Neutrophil (primary cell): ENCODE measurements around the gene CATSPER1.

Source experiments
- H3K27ac ChIP-seq: fragments of 200-600 bp; sonication (generic); 2 replicates; pipeline ENCODE4 v1.5.1; 2016; ENCODE audit warnings: mild to moderate bottlenecking, moderate library complexity
- H3K27me3 ChIP-seq: fragments of 200-600 bp; sonication (generic); 2 replicates; pipeline ENCODE4 v1.6.0; 2016; ENCODE audit warnings: mild to moderate bottlenecking
- H3K36me3 ChIP-seq: fragments of 200-600 bp; sonication (generic); 2 replicates; pipeline ENCODE4 v1.5.1; 2017
- H3K4me1 ChIP-seq, 2 experiments: fragments of 200-600 bp in 1 of 2; sonication (generic) in 1 of 2; 1 replicate in 1 of 2; 2 replicates in 1 of 2; pipeline versions ENCODE4 v1.5.1 to v1.6.1; 2013 to 2016; ENCODE audit warnings: low read depth in 1 of 2, low read length in 1 of 2, mild to moderate bottlenecking in 1 of 2, moderate library complexity in 1 of 2; ENCODE audit not compliant: control insufficient read depth in 1 of 2, insufficient read depth in 1 of 2
- H3K4me3 ChIP-seq, 2 experiments: fragments of 200-600 bp in 1 of 2; sonication (generic) in 1 of 2; 1 replicate in 1 of 2; 2 replicates in 1 of 2; pipeline ENCODE4 v1.5.1; 2013 to 2016; ENCODE audit warnings: low read depth in 1 of 2, low read length in 1 of 2, mild to moderate bottlenecking in 1 of 2, moderate library complexity in 1 of 2
- H3K9me3 ChIP-seq: fragments of 200-600 bp; sonication (generic); 2 replicates; pipeline ENCODE4 v1.5.1; 2016
- TF ChIP-seq, protein P1 (sequence below): fragments of 200-600 bp; sonication (generic); IDR thresholded peaks from 2 replicates; pipeline ENCODE4 v1.5.1; 2016; ENCODE audit warnings: antibody characterized with exemption

CATSPER1 gene

DNA sequence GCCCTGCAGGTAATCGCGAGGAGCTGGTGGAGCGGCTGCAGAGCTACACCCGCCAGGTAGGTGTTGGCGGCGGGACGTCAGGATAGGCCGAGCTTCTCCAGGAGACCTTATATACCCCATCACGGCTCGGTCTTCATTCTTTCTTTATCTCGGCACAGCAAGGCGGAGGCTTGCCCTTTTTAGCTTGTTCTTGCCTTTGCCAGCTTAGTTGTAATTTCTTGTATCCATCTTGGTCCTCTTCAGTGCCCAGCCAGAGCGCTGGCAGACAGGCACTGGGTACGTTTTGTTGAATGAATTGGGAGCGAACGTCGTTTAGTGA is 26.3 kb upstream of the CATSPER1 start:
- no peaks in the 10 kb centered on the region for H3K9me3 ChIP-seq
- peaks cover 37% of the 10 kb centered on the region for H3K36me3 ChIP-seq
- H3K27ac ChIP-seq: peak overlapping the region; percentile 84
- TF ChIP-seq, protein P1, sequence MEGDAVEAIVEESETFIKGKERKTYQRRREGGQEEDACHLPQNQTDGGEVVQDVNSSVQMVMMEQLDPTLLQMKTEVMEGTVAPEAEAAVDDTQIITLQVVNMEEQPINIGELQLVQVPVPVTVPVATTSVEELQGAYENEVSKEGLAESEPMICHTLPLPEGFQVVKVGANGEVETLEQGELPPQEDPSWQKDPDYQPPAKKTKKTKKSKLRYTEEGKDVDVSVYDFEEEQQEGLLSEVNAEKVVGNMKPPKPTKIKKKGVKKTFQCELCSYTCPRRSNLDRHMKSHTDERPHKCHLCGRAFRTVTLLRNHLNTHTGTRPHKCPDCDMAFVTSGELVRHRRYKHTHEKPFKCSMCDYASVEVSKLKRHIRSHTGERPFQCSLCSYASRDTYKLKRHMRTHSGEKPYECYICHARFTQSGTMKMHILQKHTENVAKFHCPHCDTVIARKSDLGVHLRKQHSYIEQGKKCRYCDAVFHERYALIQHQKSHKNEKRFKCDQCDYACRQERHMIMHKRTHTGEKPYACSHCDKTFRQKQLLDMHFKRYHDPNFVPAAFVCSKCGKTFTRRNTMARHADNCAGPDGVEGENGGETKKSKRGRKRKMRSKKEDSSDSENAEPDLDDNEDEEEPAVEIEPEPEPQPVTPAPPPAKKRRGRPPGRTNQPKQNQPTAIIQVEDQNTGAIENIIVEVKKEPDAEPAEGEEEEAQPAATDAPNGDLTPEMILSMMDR: no peak
- peaks cover 24% of the 10 kb centered on the region for H3K27me3 ChIP-seq
- peaks cover 19 to 23% of the 10 kb centered on the region in 2 experiments for H3K4me1 ChIP-seq
- H3K4me3 ChIP-seq: peak overlapping the region; percentile 70 to 91

GRCh38 chr11:66051766-66052663 is 25.7 kb upstream of the CATSPER1 start, which contains the start of gene SF3B2:
Gene SF3B2, plus strand, starts transcription at chr11:66052364. Its CDS starts 21 bp downstream, at chr11:66052385.
- peak within 1 kb of the TSS; percentile 84 for H3K27ac ChIP-seq
- H3K9me3 ChIP-seq: no peaks in the 10 kb centered on the region
- peak within 1 kb of the TSS; percentile 70 to 91 for H3K4me3 ChIP-seq
- peaks cover 30% of the 10 kb centered on the region for H3K27me3 ChIP-seq
- TF ChIP-seq, protein P1: peak; percentile 49
- peaks cover 31% of the 10 kb centered on the region for H3K36me3 ChIP-seq
- H3K4me1 ChIP-seq: peaks cover 19 to 23% of the 10 kb centered on the region in 2 experiments

- TF ChIP-seq, protein P1: no peak
- Histone ChIP-seq H3K4me3 (peak overlapping the region; percentile 70 to 91), H3K9me3 (no peaks in the 10 kb centered on the region), H3K36me3 (peaks cover 24% of the 10 kb centered on the region), H3K27ac (peak overlapping the region; percentile 84), H3K4me1 (peaks cover 19 to 23% of the 10 kb centered on the region in 2 experiments), H3K27me3 (peaks cover 37% of the 10 kb centered on the region)
These were observed 25.1 kb upstream of the CATSPER1 start for GRCh38 chr11:66051371-66051765.

DNA sequence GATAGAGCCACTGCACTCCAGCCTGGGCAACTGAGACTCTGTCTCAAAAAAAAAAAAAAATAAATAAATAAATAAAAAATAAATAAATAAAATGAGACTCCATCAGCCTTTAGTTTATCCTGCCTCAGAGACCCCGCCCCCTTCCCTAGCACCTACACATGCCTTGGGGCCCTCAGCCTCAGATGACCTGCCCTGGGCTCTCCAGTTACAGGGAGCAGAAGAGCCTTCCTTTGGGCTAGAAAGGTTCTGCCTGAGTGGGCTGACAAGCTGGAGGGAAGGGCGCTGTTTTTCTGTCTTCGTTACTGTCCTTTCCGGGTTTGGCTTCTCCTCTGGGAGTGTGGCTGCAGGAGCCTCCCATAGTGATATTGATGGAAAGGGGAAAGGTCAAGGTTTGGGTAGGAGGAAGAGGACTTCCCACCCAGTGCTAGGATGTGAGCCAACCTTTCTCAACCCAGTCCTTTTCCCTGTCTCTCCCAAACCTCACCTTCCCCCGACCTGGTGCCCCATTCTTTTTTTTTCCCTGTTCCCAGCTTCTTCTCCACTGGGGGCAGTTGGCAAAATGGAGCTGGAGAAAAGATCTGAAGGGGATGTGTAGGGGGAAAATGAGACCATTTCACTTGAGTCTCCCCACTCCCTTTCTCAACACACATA is 24.4 kb upstream of the CATSPER1 start:
- peaks cover 19% of the 10 kb centered on the region for H3K36me3 ChIP-seq
- H3K4me3 ChIP-seq: no peak overlapping the region
- TF ChIP-seq, protein P1: no peak
- H3K4me1 ChIP-seq: peaks cover 19 to 23% of the 10 kb centered on the region in 2 experiments
- peak overlapping the region; percentile 84 for H3K27ac ChIP-seq
- no peaks in the 10 kb centered on the region for H3K9me3 ChIP-seq
- peaks cover 42% of the 10 kb centered on the region for H3K27me3 ChIP-seq

DNA sequence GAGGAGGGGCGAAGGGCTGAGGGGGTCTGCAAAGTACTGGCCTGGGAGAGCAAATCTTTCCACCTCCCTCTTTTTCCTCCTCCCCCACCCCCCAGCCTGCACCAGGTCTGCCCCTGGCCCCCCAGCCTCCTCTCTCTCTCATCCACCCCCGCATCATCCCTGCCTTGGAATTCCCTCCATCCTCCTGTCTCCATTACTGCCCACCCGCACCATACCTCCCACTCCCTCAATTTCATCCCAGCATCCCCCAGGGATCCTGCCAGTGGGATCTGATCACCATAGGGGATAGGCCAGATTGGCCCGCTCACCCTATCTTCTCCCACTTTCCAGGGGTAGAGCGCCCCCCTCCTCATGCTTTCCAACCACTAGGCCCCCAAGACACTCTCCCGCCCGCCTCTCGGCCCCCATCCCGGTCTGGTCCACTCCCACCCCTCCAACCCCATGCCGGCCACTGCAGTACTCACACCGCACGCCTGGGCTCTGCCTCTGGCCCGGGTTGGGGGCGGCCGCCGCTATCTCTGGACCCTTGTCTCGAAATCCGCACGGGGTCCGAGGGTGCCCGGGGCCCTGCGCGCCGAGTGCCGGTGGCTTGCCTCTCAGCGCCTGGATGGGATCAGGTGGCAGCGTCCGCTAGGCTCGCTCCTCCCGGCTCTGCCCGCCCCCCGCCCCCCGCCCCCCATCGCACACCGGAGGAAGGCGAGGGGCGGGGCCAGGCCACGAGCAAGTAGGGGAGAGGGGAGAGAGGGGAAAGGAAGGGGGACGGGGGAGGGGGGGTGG is 22.5 kb upstream of the CATSPER1 start, which contains the start of gene GAL3ST3:
TSS of gene GAL3ST3 (minus strand) at position 615 of the 777 bp plus-strand sequence. CDS start 3,746 bp downstream, outside the sequence.
- Histone ChIP-seq H3K4me3 (no peak within 1 kb of the TSS), H3K27me3 (peaks cover 42% of the 10 kb centered on the region), H3K27ac (no peak within 1 kb of the TSS), H3K4me1 (peaks cover 23 to 25% of the 10 kb centered on the region in 2 experiments), H3K9me3 (no peaks in the 10 kb centered on the region), H3K36me3 (peaks cover 6% of the 10 kb centered on the region)
- TF ChIP-seq, protein P1: no peak
